ENCODE measurements around the gene BTC. TPM values are rescaled to one million over a fixed set of nuclear protein-coding genes. Genes with fewer than 3 reads are reported as not detected.

BTC gene, protein sequence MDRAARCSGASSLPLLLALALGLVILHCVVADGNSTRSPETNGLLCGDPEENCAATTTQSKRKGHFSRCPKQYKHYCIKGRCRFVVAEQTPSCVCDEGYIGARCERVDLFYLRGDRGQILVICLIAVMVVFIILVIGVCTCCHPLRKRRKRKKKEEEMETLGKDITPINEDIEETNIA
- 1 to 10 TPM; 4.4 to 7.3 TPM for total RNA-seq
- polyA plus RNA-seq (ENCODE audit: insufficient read length in 6 of 6) = 1 to 10 TPM; 5.6 to 7.5 (median 5.9) TPM
- long read RNA-seq, donor 1 = 0 reads
- long read RNA-seq, donor 2, partial matches to known transcripts = 0 of 1 reads
- long read RNA-seq, donor 2, other reads (novel, unspliced or antisense) = 0 of 1 reads
- long read RNA-seq, donor 3, partial matches to known transcripts = 0 of 2 reads
- long read RNA-seq, donor 3, other reads (novel, unspliced or antisense) = 0 of 2 reads
- long read RNA-seq, donor 4, partial matches to known transcripts = 8 of 10 reads
- long read RNA-seq, donor 4, other reads (novel, unspliced or antisense) = 2 of 10 reads
- long read RNA-seq, donor 5 = 0 reads
- long read RNA-seq, donor 6, partial matches to known transcripts = 0 of 1 reads
- long read RNA-seq, donor 6, other reads (novel, unspliced or antisense) = 0 of 1 reads
- long read RNA-seq, donor 7 = 0 reads
- long read RNA-seq, donor 8 = 0 reads
- long read RNA-seq, donor 9 = 0 reads
- long read RNA-seq, donor 10, partial matches to known transcripts = 3 of 3 reads
- long read RNA-seq, donor 10, other reads (novel, unspliced or antisense) = 0 of 3 reads
- long read RNA-seq, donor 11 = 0 reads
- long read RNA-seq, donor 12, partial matches to known transcripts = 0 of 1 reads
- long read RNA-seq, donor 12, other reads (novel, unspliced or antisense) = 0 of 1 reads

GRCh38 chr4:74794382-74795010 lies at the start of gene BTC:
TSS of gene BTC (minus strand) at chr4:74794523. CDS start at chr4:74794325, 198 bp downstream.
- peaks cover 0 to 48% of the 10 kb centered on the region in 2 donors for H3K27me3 ChIP-seq
- intact Hi-C loops (cut with DNase I) = no loop called here
- TF ChIP-seq, protein P1, sequence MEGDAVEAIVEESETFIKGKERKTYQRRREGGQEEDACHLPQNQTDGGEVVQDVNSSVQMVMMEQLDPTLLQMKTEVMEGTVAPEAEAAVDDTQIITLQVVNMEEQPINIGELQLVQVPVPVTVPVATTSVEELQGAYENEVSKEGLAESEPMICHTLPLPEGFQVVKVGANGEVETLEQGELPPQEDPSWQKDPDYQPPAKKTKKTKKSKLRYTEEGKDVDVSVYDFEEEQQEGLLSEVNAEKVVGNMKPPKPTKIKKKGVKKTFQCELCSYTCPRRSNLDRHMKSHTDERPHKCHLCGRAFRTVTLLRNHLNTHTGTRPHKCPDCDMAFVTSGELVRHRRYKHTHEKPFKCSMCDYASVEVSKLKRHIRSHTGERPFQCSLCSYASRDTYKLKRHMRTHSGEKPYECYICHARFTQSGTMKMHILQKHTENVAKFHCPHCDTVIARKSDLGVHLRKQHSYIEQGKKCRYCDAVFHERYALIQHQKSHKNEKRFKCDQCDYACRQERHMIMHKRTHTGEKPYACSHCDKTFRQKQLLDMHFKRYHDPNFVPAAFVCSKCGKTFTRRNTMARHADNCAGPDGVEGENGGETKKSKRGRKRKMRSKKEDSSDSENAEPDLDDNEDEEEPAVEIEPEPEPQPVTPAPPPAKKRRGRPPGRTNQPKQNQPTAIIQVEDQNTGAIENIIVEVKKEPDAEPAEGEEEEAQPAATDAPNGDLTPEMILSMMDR (IDR thresholded peaks at IDR 0.05) = no peak
- peak; percentile 23 to 80 (median 58) for DNase-seq
- H3K9me3 ChIP-seq = no peaks in the 10 kb centered on the region
- peaks cover 0 to 9% of the 10 kb centered on the region in 2 donors for H3K4me1 ChIP-seq
- H3K36me3 ChIP-seq = no peaks in the 10 kb centered on the region
- peak; percentile 93 for ATAC-seq
- peak within 1 kb of the TSS; percentile 33 to 39 for H3K4me3 ChIP-seq
- H3K27ac ChIP-seq = peak within 1 kb of the TSS; percentile 71

- Histone ChIP-seq H3K36me3 (no peaks in the 10 kb centered on the region), H3K4me3 (no peak overlapping the region), H3K27ac (no peak overlapping the region), H3K27me3 (no peaks in the 10 kb centered on the region), H3K4me1 (no peaks in the 10 kb centered on the region), H3K9me3 (no peaks in the 10 kb centered on the region)
- no peak for ATAC-seq
- intact Hi-C loops (cut with DNase I) = no loop called here
- TF ChIP-seq, protein P1 (IDR thresholded peaks at IDR 0.05) = no peak
- DNase-seq = no peak
Measured at GRCh38 chr4:74840936-74841509, 46.7 kb upstream of the BTC start.

DNA sequence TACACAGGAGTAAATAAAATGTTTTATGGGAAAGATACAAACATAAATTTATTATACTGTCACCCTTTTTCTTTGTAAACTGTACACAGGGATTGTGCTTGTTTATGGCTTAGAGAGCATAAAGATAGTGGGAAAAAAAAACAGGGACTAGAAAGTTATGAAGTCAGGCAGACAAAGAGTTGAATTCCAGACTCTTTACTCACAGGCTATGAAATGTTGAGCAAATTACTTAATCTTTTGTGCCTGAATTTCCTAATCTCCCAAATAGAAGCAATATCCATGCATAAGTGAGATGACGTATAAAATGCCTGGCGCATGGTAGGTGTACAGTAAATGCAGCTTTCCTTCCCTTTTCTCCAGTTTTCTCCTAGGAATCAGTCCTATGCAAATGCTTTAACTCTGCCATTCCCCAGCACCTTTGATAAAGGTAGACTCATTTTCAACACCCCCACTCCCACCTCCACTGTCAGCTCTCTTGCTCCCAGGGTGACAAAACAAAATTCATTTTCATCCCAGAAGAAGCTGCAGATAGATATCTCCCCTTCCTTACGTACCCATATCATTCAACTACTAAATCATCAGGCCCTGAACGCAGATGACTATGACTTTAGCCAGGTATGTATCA lies 44.5 kb upstream of the BTC start:
- Histone ChIP-seq H3K4me1 (no peaks in the 10 kb centered on the region), H3K36me3 (no peaks in the 10 kb centered on the region), H3K9me3 (no peaks in the 10 kb centered on the region), H3K27ac (no peak overlapping the region), H3K4me3 (no peak overlapping the region), H3K27me3 (no peaks in the 10 kb centered on the region)
- intact Hi-C loops (cut with DNase I) = no loop called here
- no peak for DNase-seq
- TF ChIP-seq, protein P1 (IDR thresholded peaks at IDR 0.05) = no peak
- ATAC-seq = no peak

- TF ChIP-seq, protein P1 (IDR thresholded peaks at IDR 0.05) = no peak
- intact Hi-C loops (cut with DNase I) = no loop called here
Measured at GRCh38 chr4:74830928-74831327, 36.6 kb upstream of the BTC start.

More at GRCh38 chr4:74830928-74831327, 36.6 kb upstream of the BTC start:
- Histone ChIP-seq H3K9me3 (peaks cover 0 to 15% of the 10 kb centered on the region in 2 donors), H3K27ac (no peak overlapping the region), H3K27me3 (no peaks in the 10 kb centered on the region), H3K4me3 (no peak overlapping the region), H3K4me1 (no peaks in the 10 kb centered on the region), H3K36me3 (no peaks in the 10 kb centered on the region)
- DNase-seq (no peak), ATAC-seq (no peak)

Data from left lung (tissue), 14 donors.